Stimulated activated naive CD8-positive, alpha-beta T cell treated with anti-CD3 and anti-CD28 coated beads, Interleukin-15, Interleukin-2, amounts not matched to agents 100 U/mL and 50 U/mL, for 24 hours (primary cell): ENCODE data around the gene DNAJC22.
"Not testable (repeated sequence)": the region's sequence is repeated elsewhere in the genome, so short reads cannot be mapped to it uniquely, and the experiment has no call there.

Experiments
- ATAC-seq: fragments of 150-1000 bp; cut with Tn5 transposase; one replicate; pipeline ENCODE4 v1.10.0; 2021
- DNase-seq: peaks from one replicate; pipeline ENCODE4 v3.0.0; 2021

Gene DNAJC22

DNA sequence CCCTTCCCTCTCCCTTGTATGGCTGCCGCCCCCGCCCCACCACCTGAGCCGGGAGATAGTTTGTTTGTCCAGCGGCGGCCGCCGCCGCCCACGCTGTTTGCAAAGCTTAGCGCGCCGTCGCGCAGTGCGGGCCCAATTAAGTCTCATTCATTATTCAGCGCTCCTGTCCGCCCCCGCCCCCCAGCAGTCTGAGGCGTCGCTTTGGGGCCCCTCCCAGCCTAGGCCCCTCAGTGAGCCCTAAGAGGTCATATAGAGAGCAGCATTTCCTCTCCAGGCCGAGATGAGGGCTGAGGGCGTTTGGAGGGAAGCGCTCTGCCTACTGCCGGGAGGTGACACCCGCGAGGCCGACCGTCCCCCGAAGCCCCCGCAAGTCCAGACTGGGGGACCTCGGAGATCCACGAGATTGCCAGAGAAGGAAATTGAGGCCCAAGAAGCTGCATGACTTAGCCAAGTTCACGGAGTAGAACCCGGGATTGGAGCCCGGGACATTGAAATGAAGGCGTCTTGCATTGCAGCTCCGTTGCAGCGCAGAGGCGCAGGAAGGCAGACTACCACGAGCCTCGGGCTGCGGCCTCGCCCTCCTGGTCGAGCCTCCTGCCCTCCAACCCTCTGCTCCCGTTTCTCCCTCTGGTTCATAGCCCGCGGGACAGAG is at the start of gene DNAJC22:
TSS of gene DNAJC22 (plus strand) at position 230 of the 652 bp plus-strand sequence. CDS start 1,985 bp downstream, outside the sequence.
- DNase-seq = peak; percentile 44
- peak; percentile 23 for ATAC-seq

DNA sequence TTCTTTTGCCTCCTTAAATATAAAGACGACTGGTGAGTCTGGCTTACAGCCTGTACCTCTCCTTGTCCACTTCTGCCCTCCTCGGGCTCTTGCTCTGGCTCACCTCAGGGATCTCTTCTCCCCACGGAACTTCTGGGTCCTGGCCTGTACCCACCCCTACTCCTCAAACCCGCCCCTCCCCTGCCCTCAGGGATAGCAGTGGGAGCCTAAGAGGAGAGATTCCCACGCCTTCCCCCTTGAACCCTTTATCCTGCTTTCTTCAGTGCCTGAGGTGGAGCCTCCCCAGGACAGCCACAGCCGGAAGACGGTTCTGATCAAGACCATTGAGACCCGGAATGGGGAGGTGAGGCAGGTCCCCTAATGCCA is 49.0 kb upstream of the DNAJC22 start:
- ATAC-seq (no peak), DNase-seq (no peak)

DNA sequence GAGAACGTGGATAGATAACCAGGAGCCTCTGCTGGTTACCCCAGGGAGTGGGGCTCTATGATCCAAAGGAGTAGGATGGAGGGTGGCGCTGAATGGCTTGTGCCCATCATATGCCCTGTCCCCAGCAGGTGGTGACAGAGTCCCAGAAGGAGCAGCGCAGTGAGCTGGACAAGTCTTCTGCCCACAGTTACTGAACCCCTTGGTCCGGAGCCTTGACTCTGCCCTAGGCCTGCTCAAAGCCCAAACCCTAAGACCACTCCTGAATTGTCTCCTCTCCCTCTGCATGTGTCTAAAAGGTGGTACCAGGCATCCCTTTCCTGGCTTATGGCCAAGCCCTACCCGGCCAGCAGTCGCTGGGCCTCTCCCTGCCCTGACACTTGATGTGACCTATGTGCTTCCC is 48.5 kb upstream of the DNAJC22 start:
- no peak for DNase-seq
- ATAC-seq = no peak

DNA sequence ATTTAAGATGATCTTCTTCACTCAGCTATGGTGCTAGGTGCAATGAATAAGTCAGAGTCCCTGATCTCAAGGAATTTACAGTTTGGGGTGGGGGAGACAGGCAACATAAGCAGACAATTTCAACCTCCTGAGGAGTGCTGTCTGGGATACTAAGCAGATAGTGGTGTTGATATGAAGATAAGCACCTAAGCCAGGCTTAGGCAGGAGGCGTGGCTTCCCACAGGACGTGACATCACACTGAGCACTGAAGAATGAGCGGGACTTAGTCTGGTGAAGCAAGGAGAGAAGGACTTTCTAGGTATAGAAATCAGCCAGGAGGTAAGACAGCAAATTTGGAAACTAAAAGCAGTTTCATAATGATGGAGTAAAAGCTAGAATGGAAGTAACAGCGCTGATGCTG is 44.9 kb upstream of the DNAJC22 start:
- DNase-seq (peak; percentile 28), ATAC-seq (no peak)

DNA sequence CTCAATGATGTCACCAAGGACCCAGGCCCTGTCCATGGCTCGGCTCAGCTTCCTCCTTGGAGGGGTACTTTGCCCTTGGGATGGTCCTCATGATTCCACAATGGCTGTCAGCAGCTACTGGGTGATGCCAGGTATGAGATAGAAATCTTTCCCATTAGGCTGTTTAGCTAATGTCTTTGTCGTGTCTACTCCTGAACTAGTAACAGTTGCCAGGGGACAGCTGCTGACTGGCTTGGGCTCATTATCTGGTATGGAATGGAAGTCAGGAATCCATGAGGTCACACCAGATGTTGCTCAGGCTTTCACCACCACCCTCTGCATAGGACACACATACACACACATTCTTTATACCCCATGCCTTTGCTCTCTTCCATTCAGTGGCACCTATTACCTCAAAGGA is 42.5 kb upstream of the DNAJC22 start:
- no peak for ATAC-seq
- no peak for DNase-seq

DNA sequence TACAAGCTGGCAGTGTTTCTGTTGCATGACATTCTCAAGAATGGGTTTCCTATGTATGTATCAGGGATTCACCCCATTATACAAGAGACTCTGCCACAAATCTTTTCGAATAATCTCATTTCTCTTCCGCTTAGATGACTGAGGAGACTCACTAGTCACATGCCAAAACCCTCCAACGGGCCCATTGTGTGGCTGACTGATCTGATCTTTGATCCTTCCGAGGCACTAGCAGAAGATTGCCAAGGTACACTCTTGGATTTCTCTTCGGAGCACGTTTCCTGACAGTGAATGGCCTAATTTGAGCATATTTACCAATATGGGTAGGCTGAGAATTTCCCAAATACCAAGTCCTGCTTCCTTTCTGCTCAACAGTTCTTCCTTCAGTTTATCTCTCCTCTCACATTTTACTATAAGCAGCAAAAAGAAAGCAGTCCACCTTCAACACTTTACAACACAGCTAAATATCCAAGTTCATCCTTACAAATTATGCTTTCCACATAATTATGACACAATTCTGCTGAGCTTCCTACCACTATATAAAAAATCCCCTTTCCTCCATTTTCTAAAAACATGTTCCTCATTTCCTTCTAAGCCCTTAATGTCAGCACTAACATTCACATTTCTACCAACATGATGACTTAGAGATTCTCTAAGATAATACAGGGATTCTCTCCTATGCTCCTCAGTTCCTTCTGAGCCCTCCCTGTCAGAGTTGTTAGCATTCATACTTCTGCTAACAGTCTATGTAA is 40.8 kb upstream of the DNAJC22 start:
- ATAC-seq (no peak), DNase-seq (no peak)

DNA sequence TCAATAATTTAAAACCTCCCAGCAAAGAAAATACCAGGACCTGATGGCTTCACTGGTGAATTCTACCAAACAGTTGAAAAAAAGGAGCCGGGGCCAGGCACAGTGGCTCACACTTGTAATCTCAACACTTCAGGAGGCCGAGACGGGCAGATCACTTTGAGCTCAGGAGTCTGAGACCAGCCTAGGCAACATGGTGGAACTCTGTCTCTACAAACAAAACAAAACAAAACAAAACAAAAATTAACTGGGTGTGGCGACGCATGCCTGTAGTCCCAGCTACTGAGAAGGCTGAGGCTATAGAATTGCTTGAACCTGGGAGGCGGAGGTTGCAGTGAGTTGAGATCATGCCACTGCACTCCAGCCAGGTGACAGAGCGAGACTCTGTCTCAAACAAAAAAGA is 37.3 kb upstream of the DNAJC22 start:
- DNase-seq = no peak
- no peak for ATAC-seq

DNA sequence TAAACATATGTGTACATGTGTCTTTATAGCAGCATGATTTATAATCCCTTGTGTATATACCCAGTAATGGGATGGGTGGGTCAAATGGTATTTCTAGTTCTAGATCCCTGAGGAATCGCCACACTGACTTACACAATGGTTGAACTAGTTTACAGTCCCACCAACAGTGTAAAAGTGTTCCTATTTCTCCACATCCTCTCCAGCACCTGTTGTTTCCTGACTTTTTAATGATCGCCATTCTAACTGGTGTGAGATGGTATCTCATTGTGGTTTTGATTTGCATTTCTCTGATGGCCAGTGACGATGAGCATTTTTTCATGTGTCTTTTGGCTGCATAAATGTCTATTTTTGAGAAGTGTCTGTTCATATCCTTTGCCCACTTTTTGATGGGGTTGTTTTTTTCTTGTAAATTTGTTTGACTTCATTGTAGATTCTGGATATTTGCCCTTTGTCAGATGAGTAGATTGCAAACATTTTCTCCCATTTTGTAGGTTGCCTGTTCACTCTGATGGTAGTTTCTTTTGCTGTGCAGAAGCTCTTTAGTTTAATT is 36.2 kb upstream of the DNAJC22 start:
- DNase-seq, ATAC-seq: not testable (repeated sequence)

DNA sequence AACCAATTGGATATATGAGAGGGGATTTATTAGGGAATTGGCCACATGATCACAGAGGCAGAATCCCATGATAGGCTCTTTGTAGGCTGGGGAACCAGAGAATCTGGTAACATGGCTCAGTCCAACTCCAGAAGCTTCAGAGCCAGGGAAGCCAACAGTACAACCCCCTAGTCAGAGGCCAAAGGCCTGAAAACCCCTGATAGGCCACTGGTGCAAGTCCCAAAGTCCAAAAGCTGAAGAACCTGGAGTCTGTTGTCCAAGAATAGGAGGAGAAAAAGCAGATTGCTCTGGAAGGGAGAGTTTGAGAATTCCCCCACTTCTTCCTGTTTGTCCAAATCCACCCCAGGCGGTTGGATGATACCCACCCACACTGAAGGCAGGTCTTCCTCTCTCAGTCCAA is 31.9 kb upstream of the DNAJC22 start:
- no peak for ATAC-seq
- DNase-seq = no peak

DNA sequence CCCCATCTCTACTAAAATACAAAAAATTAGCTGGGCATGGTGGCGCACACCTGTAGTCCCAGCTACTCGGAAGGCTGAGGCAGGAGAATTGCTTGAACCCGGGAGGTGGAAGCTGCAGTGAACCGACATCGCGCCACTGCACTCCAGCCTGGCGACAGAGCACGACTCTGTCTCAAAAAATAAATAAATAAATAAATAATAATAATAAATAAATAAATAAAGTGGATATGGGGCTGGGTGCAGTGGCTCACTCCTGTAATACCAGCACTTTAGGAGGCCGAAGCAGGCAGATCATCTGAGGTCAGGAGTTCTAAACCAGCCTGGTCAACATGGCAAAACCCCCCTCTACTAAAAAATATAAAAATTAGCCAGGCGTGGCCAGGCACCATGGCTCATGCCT is 29.6 kb upstream of the DNAJC22 start:
- not testable (repeated sequence) for ATAC-seq, DNase-seq

DNA sequence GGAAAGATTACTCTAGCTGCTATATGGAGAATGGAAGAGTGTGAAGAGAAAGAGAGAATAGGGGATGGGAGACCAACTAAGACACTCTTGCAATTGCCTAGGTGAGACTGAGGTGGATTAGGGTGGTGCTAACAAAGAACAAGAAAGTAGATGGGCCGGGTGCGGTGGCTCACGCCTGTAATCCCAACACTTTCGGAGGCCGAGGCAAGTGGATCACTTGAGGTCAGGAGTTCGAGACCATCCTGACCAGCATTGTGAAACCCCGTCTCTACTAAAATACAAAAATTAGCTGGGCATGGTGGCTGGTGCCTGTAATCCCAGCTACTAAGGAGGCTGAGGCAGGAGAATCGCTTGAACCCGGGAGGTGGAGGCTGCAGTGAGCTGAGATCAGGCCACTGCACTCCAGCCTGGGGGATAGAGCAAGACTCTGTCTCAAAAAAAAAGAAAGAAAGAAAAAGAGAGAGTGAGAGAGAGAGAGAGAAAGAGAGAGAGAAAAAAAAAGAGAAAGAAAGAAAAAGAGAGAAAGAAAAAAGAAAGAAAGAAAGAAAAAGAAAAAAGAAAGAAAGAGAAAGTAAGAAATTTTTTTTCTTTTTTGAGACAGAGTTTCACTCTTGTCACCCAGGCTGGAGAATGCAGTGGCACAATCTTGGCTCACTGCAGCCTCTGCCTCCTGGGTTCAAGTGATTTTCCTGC is 26.1 kb upstream of the DNAJC22 start:
- not testable (repeated sequence) for ATAC-seq

DNA sequence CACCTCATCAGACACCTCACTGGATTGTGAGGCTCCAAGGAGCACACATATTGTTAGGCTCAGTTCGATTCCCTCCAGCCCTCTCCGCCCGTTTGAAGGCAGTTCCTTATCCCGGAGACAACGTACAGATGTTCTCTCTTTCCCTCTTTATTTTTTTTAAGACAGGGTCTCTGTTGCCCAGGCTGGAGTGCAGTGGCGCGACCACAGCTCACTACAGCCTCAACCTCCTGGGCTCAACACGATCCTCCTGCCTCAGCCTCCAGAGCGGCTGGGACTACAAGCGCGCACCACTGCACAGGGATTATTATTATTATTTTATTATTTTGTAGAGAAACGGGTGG is 24.4 kb upstream of the DNAJC22 start:
- ATAC-seq (no peak), DNase-seq (no peak)

More for the DNA sequence above, 26.1 kb upstream of the DNAJC22 start:
- not testable (repeated sequence) for DNase-seq

DNA sequence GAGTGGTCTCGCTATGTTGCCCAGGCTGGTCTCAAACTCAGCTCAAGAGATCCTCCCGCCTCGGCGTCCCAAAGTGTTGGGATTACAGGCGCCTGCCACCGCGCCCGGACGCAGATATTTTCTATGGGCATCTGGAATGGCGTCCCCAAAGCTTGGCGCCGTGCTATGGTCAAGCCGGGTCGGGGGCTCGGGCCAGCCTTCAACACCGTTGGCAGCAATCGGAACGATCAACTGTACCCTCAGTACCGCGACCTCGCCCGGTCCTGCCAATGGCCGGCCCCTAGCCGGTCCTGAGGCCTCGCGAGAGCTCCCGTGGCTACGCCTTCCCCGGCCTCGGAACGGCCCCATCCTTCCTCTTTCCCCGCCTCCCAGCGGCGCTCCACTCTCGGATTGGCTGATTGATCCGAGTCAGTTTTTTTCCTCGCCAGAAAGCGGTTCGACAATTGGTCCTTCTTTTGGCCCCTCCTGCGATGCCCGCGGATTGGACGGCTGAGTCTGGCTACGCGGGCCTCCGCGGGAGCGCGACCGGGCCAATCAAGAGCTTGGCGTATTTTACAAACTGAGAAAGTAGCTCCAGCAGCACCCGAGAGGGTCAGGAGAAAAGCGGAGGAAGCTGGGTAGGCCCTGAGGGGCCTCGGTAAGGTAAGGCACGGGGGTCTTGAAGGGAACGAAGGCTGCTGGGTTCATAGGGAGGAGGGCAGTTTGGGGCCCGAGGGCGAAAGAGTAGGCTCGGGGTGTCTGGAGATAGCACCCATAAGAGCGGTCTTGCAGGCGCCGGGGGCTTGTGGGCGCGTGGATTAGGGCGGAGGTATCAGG is 23.8 kb upstream of the DNAJC22 start, which contains the start of gene TROAP:
TSS of gene TROAP (plus strand) at position 548 of the 816 bp plus-strand sequence. CDS start 354 bp downstream, outside the sequence.
- peak; percentile 96 for DNase-seq
- peak; percentile 98 for ATAC-seq

DNA sequence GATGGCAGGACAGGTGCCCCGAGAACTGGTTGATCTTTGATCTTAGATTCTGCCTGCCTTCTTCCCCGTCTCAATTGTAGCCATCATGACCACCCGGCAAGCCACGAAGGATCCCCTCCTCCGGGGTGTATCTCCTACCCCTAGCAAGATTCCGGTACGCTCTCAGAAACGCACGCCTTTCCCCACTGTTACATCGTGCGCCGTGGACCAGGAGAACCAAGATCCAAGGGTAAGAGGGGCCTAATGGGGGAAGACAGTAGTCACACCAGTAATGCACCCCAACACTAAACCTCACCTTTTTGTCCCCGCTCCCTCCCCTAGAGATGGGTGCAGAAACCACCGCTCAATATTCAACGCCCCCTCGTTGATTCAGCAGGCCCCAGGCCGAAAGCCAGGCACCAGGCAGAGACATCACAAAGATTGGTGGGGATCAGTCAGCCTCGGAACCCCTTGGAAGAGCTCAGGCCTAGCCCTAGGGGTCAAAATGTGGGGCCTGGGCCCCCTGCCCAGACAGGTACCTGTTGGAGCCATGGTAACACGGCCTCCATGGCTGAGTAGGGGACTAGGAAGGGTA is 23.1 kb upstream of the DNAJC22 start:
- ATAC-seq = no peak

DNA sequence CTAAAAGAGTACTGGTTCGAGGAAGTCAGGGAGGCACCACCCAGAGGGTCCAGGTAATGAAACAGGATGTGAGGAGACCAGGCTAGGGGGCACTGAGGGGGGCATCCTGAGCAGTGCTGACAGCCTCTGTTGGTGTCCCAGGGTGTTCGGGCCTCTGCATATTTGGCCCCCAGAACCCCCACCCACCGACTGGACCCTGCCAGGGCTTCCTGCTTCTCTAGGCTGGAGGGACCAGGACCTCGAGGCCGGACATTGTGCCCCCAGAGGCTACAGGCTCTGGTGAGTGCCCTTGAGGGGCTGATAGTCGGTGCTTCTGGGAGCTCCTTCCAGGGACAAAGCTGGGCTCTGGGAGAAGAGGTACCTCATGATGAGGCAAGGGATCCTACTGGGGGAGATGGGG is 21.1 kb upstream of the DNAJC22 start:
- no peak for DNase-seq

More for the DNA sequence above, 23.1 kb upstream of the DNAJC22 start:
- DNase-seq = no peak

DNA sequence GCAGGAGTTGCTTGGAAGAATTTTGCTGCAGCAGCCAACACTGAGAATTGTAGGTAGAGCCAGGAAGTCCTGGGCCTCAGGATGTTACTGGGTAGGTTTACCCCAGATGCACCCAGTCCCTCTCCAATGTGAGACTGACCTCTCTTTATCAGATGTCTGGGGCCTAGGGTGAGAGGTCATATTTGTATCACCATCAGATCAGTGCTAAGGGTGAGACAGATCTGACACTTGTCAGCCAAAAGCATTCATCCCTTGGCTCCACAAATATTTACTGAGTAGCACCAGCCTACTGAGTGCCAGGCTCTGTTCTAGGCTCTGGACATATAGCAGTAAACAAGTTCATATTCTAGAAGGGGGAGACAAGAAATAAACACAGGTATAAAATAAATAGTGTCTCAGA is 19.3 kb upstream of the DNAJC22 start:
- no peak for ATAC-seq

More for the DNA sequence above, 21.1 kb upstream of the DNAJC22 start:
- no peak for ATAC-seq

DNA sequence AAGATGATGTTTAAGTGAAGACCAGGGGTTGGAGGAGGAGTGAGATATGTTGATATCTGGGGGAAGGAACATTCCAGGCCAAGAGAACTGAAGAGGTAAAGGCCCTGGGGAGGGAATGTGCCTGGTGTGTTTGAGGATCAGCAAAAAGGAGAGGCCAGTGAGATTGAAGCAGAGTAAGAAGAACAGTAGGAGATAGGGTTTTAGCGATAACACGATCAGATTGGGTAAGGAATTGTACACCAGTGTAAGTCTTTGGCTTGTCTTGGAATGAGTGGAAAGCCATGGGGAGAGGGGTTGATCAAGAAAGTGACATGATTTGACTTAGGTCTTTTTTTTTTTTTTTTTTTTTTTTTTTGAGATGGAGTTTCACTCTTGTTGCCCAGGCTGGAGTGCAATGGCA is 18.8 kb upstream of the DNAJC22 start:
- DNase-seq (no peak), ATAC-seq (no peak)

More for the DNA sequence above, 19.3 kb upstream of the DNAJC22 start:
- DNase-seq = no peak

DNA sequence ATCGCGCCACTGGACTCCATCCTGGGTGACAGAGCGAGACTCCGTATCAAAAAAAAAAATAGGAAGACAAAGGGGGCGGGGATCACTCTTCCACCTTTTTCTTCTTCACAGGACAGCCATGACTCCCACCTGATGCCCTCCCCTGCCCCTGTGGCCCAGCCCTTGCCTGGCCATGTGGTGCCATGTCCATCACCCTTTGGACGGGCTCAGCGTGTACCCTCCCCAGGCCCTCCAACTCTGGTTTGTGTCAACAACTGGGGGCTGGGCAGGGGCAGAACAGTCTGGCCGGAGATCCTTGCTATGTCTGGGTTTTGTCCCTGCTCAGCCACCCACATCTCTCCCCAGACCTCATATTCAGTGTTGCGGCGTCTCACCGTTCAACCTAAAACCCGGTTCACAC is 17.9 kb upstream of the DNAJC22 start:
- no peak for ATAC-seq
- no peak for DNase-seq

DNA sequence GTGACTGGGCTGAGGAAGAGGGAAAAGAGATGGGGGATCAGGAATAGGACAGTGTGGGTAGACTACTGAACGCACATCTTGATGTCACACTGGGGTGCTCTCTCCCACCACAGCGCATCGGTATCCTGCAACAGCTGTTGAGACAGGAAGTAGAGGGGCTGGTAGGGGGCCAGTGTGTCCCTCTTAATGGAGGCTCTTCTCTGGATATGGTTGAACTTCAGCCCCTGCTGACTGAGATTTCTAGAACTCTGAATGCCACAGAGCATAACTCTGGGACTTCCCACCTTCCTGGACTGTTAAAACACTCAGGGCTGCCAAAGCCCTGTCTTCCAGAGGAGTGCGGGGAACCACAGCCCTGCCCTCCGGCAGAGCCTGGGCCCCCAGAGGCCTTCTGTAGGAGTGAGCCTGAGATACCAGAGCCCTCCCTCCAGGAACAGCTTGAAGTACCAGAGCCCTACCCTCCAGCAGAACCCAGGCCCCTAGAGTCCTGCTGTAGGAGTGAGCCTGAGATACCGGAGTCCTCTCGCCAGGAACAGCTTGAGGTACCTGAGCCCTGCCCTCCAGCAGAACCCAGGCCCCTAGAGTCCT is 16.6 kb upstream of the DNAJC22 start:
- DNase-seq = no peak
- no peak for ATAC-seq

DNA sequence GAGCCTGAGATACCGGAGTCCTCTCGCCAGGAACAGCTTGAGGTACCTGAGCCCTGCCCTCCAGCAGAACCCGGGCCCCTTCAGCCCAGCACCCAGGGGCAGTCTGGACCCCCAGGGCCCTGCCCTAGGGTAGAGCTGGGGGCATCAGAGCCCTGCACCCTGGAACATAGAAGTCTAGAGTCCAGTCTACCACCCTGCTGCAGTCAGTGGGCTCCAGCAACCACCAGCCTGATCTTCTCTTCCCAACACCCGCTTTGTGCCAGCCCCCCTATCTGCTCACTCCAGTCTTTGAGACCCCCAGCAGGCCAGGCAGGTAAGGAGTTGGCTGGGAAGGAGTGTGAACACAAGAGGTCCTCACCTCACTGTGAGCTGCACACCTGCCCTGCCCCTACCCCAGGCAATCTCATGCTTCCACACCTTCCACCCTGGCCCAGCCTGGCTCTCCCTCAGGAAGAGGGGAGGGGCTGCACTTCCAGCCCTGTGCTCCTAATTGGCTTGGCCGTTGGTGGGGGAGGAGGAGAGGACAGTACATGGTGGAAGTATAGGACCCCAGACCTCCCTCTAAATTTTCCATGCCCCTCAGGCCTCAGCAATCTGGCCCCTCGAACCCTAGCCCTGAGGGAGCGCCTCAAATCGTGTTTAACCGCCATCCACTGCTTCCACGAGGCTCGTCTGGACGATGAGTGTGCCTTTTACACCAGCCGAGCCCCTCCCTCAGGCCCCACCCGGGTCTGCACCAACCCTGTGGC is 15.9 kb upstream of the DNAJC22 start:
- ATAC-seq (no peak), DNase-seq (no peak)
